Epithelial cell of proximal tubule (primary cell): ENCODE data around the gene CREG1. TPM values are rescaled to one million over a fixed set of nuclear protein-coding genes. Genes with fewer than 3 reads are reported as not detected.

Experiments used
- DNase-seq: peaks from one replicate; pipeline ENCODE4 v3.0.0-alpha.2; 2011; ENCODE audit warnings: low read depth
- H3K4me3 ChIP-seq: 2 replicates; pipeline ENCODE4 v1.5.1; 2011; ENCODE audit warnings: low read depth, mild to moderate bottlenecking, low read length
- total RNA-seq: library from RNA; depleted of rRNA; stranded (reverse); fragments of >200 nt; gene quantifications from 2 replicates; pipeline ENCODE4 v1.2.3, GENCODE V29; 2015
- TF ChIP-seq, protein P1 (sequence below): conservative IDR thresholded peaks from 2 replicates; pipeline ENCODE4 v1.5.1; 2012; ENCODE audit warnings: low read depth, mild to moderate bottlenecking, low read length

The CREG1 gene
- total RNA-seq, 1 donor from 2014 or later, result 48.1 TPM

GRCh38 chr1:167491586-167492461 is 61.7 kb downstream of the CREG1 start:
- TF ChIP-seq, protein P1, sequence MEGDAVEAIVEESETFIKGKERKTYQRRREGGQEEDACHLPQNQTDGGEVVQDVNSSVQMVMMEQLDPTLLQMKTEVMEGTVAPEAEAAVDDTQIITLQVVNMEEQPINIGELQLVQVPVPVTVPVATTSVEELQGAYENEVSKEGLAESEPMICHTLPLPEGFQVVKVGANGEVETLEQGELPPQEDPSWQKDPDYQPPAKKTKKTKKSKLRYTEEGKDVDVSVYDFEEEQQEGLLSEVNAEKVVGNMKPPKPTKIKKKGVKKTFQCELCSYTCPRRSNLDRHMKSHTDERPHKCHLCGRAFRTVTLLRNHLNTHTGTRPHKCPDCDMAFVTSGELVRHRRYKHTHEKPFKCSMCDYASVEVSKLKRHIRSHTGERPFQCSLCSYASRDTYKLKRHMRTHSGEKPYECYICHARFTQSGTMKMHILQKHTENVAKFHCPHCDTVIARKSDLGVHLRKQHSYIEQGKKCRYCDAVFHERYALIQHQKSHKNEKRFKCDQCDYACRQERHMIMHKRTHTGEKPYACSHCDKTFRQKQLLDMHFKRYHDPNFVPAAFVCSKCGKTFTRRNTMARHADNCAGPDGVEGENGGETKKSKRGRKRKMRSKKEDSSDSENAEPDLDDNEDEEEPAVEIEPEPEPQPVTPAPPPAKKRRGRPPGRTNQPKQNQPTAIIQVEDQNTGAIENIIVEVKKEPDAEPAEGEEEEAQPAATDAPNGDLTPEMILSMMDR, result no peak
- H3K4me3 ChIP-seq, result no peak overlapping the region
- no peak for DNase-seq

Other genes with a start within 250 kb of the CREG1 start
- gene CD247, start 35.2 kb downstream of the CREG1 start, total RNA-seq, result not detected in 2 replicates
- gene RCSD1, start 76.5 kb upstream of the CREG1 start, total RNA-seq, result not detected in 2 replicates
- gene MPZL1, start 168.2 kb upstream of the CREG1 start, total RNA-seq, result 43.0 and 66.8 TPM in 2 replicates